ENCODE results near the gene BAZ2B. TPM values are rescaled to one million over a fixed set of nuclear protein-coding genes. Genes with fewer than 3 reads are reported as not detected.
A peak's percentile ranks its signal among the peaks of the same experiment; 100 is the strongest.

BAZ2B gene
- total RNA-seq, 1 donor: 63.5 TPM

- TF ChIP-seq, protein P1, sequence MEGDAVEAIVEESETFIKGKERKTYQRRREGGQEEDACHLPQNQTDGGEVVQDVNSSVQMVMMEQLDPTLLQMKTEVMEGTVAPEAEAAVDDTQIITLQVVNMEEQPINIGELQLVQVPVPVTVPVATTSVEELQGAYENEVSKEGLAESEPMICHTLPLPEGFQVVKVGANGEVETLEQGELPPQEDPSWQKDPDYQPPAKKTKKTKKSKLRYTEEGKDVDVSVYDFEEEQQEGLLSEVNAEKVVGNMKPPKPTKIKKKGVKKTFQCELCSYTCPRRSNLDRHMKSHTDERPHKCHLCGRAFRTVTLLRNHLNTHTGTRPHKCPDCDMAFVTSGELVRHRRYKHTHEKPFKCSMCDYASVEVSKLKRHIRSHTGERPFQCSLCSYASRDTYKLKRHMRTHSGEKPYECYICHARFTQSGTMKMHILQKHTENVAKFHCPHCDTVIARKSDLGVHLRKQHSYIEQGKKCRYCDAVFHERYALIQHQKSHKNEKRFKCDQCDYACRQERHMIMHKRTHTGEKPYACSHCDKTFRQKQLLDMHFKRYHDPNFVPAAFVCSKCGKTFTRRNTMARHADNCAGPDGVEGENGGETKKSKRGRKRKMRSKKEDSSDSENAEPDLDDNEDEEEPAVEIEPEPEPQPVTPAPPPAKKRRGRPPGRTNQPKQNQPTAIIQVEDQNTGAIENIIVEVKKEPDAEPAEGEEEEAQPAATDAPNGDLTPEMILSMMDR (IDR thresholded peaks at IDR 0.05; ENCODE audit: insufficient read depth, low read depth, low read length): no peak
- H3K4me3 ChIP-seq (ENCODE audit: low read depth, low read length): no peak overlapping the region
- DNase-seq (ENCODE audit: low read depth): no peak
These were observed 308.4 kb downstream of the BAZ2B start for GRCh38 chr2:159307942-159308341.

DNA sequence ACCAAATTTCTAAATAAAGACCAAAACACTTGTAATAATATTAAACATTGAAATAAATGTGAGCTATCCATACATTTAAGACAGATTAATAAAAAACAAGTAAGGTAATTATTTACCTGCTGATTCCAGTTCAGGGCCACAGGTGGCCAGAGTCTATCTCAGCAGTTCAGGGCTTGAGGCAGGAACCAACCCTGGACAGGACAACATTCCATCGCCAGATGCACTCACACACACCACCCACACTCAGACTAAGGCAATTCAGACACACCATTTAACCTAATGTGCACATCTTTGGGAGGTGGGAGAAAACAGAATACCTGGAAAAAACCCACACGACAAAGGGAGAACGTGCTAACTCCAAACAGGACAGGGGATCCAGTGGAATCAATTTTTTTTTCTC, 315.8 kb downstream of the BAZ2B start:
- TF ChIP-seq, protein P1 (IDR thresholded peaks at IDR 0.05; ENCODE audit: insufficient read depth, low read depth, low read length): no peak
- DNase-seq (ENCODE audit: low read depth): no peak
- H3K4me3 ChIP-seq (ENCODE audit: low read depth, low read length): no peak overlapping the region

DNA sequence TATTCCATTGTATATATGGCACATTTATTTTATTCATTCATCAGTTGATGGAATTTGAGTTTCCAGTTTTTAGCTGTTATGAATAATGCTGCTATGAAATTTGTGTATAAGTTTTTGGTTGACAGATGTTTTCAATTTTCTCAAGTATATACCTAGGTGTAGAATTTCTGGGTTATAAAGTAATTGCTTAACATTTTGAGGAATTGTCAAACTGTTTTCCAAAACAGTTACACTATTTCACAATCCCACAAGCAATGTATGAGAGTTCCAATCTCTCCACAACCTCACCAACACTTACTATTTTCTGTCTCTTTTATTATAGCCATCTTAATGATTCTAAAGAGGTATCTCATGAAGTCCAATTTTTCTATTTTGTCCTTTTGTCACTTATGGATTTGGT, 317.4 kb downstream of the BAZ2B start:
- TF ChIP-seq, protein P1 (IDR thresholded peaks at IDR 0.05; ENCODE audit: insufficient read depth, low read depth, low read length): no peak
- DNase-seq (ENCODE audit: low read depth): peak; percentile 47
- H3K4me3 ChIP-seq (ENCODE audit: low read depth, low read length): no peak overlapping the region

- TF ChIP-seq, protein P1 (IDR thresholded peaks at IDR 0.05; ENCODE audit: insufficient read depth, low read depth, low read length): no peak
- DNase-seq (ENCODE audit: low read depth): no peak
- no peak overlapping the region for H3K4me3 ChIP-seq (ENCODE audit: low read depth, low read length)
These were observed 319.2 kb downstream of the BAZ2B start for GRCh38 chr2:159297042-159297707.

DNA sequence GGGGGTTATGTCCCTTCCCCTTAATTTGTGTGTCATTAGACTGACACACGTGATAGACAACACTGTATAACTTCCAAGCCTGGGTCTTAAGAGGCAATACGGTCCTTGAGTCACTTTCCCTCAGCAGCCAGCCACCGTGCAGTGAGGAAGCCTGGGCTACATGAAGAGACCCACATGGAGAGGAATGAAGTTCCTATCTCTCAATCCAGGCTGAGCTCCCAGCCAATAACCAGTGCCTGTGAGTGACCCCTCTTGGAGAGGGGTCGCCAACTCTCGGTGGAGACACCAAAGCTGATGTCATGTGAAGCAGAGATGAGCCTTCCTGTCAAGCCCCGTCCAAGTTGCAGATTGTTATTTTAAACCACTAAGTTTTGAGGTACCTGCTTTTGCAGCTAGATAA, 324.2 kb downstream of the BAZ2B start:
- no peak overlapping the region for H3K4me3 ChIP-seq (ENCODE audit: low read depth, low read length)
- TF ChIP-seq, protein P1 (IDR thresholded peaks at IDR 0.05; ENCODE audit: insufficient read depth, low read depth, low read length): no peak
- no peak for DNase-seq (ENCODE audit: low read depth)

DNA sequence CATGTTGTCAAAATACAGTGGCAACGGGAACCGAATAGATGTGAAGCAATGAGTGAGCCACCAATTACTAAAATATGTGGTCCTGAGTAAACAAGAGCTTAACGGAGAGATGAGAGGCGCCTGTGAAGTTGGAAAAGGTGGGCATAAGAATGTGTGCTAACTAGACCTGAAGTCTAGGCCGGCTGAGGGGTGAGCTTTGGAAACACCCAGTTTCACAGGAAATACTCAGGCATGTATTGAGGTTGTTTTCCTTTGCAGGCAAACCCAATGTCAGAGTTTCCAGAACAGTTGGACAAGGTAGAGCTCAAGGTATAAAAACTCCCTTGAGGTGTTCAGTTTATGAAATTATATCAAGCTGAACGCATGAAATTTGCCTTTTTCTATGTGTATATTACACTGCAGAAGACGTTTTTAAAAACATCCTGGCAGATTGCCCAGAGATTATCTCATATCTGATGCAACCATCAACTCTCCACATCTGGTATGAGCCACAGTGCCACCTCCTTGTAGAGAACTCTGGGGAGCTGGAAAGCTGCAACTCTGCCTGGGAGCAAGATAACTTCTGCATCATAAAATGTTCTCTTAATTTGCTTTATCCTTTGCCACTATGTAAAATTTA, 325.9 kb downstream of the BAZ2B start:
- H3K4me3 ChIP-seq (ENCODE audit: low read depth, low read length): no peak overlapping the region
- TF ChIP-seq, protein P1 (IDR thresholded peaks at IDR 0.05; ENCODE audit: insufficient read depth, low read depth, low read length): no peak
- DNase-seq (ENCODE audit: low read depth): peak; percentile 88
